ENCODE results near the gene ZNF700. TPM values are rescaled to one million over a fixed set of nuclear protein-coding genes. Genes with fewer than 3 reads are reported as not detected.

Gene ZNF700
- total and polyA plus RNA-seq, 2 donors (not counting 3 experiments of a cell fraction or from before 2014, with no cell fraction given): 2.3 to 7.9 TPM

GRCh38 chr19:11894851-11895250, 30.1 kb upstream of the ZNF700 start:
- DNase-seq (ENCODE audit: low read depth, low spot score) (no peak), FAIRE-seq (no peak)
- dilution Hi-C loops (cut with MboI; ENCODE audit: extremely low pct_ligation_motif_present, low sequenced_read_pairs): no loop called here
- BruUV-seq (replicated peaks): no TSS peak
- intact Hi-C loops (cut with micrococcal nuclease): no loop called here
- H3K27ac ChIP-seq (ENCODE audit: insufficient read depth, low read depth, low read length): no peak overlapping the region
- peaks cover under 1% of the 10 kb centered on the region for H3K9me3 ChIP-seq (replicated peaks; ENCODE audit: control insufficient read depth, insufficient read depth, low read length)
- H3K36me3 ChIP-seq (ENCODE audit: control insufficient read depth in 2 of 2, extremely low read depth in 1 of 2, insufficient read depth in 2 of 2, low read length in 2 of 2): no peaks in the 10 kb centered on the region
- no peaks in the 10 kb centered on the region for H4K20me1 ChIP-seq (replicated peaks; ENCODE audit: control insufficient read depth, extremely low read depth, insufficient read depth, low read length)
- CTCF ChIA-PET: no interaction called here
- H3K4me3 ChIP-seq (replicated peaks in 1 of 3; ENCODE audit: insufficient read depth in 1 of 3, low read depth in 1 of 3, low read length in 3 of 3): no peak overlapping the region
- H2AFZ ChIP-seq (ENCODE audit: low read depth, low read length): no peak overlapping the region
- H3K4me1 ChIP-seq (ENCODE audit: control insufficient read depth, extremely low read depth, insufficient read depth, low read length): no peaks in the 10 kb centered on the region
- TF ChIP-seq CTCF (IDR thresholded peaks at IDR 0.05; ENCODE audit: extremely low read depth in 1 of 2, insufficient read depth in 1 of 2, low read depth in 1 of 2, low read length in 2 of 2): no peak
- TF ChIP-seq JUN (IDR thresholded peaks at IDR 0.05; ENCODE audit: borderline replicate concordance, insufficient read depth, insufficient read length, low read depth): no peak
- TF ChIP-seq POLR2AphosphoS5 (IDR thresholded peaks at IDR 0.05; ENCODE audit: insufficient read depth, low read depth, low read length): no peak
- TF ChIP-seq POLR2A (IDR thresholded peaks at IDR 0.05; ENCODE audit: low read depth, low read length): no peak
- no peak for TF ChIP-seq FOS (IDR thresholded peaks at IDR 0.05; ENCODE audit: borderline replicate concordance, insufficient read depth, low read length)
- no peaks in the 10 kb centered on the region for H3K9me1 ChIP-seq (replicated peaks; ENCODE audit: control insufficient read depth, extremely low read depth, insufficient read depth, low read length)
- no peaks in the 10 kb centered on the region for H3K27me3 ChIP-seq (ENCODE audit: control insufficient read depth in 2 of 2, insufficient read depth in 2 of 2, low read length in 2 of 2)
- H3K79me2 ChIP-seq (ENCODE audit: control insufficient read depth, insufficient read depth, low read length): no peaks in the 10 kb centered on the region
- H3K4me2 ChIP-seq (ENCODE audit: insufficient read depth, low read length): no peak overlapping the region
- no peak overlapping the region for H3K9ac ChIP-seq (replicated peaks; ENCODE audit: extremely low read depth, insufficient read depth, low read length)
- POLR2A ChIA-PET: no interaction called here

- Histone ChIP-seq H3K9ac (replicated peaks; ENCODE audit: extremely low read depth, insufficient read depth, low read length) (no peak overlapping the region), H3K27ac (ENCODE audit: insufficient read depth, low read depth, low read length) (no peak overlapping the region), H3K4me3 (replicated peaks in 1 of 3; ENCODE audit: insufficient read depth in 1 of 3, low read depth in 1 of 3, low read length in 3 of 3) (no peak overlapping the region), H3K4me2 (ENCODE audit: insufficient read depth, low read length) (no peak overlapping the region), H3K4me1 (ENCODE audit: control insufficient read depth, extremely low read depth, insufficient read depth, low read length) (no peaks in the 10 kb centered on the region), H4K20me1 (replicated peaks; ENCODE audit: control insufficient read depth, extremely low read depth, insufficient read depth, low read length) (no peaks in the 10 kb centered on the region), H3K9me3 (replicated peaks; ENCODE audit: control insufficient read depth, insufficient read depth, low read length) (peaks cover 14% of the 10 kb centered on the region), H3K9me1 (replicated peaks; ENCODE audit: control insufficient read depth, extremely low read depth, insufficient read depth, low read length) (no peaks in the 10 kb centered on the region), H3K36me3 (ENCODE audit: control insufficient read depth in 2 of 2, extremely low read depth in 1 of 2, insufficient read depth in 2 of 2, low read length in 2 of 2) (no peaks in the 10 kb centered on the region), H3K79me2 (ENCODE audit: control insufficient read depth, insufficient read depth, low read length) (no peaks in the 10 kb centered on the region), H2AFZ (ENCODE audit: low read depth, low read length) (no peak overlapping the region), H3K27me3 (ENCODE audit: control insufficient read depth in 2 of 2, insufficient read depth in 2 of 2, low read length in 2 of 2) (no peaks in the 10 kb centered on the region)
- no peak for DNase-seq (ENCODE audit: low read depth, low spot score)
- TF ChIP-seq POLR2AphosphoS5 (IDR thresholded peaks at IDR 0.05; ENCODE audit: insufficient read depth, low read depth, low read length) (no peak), EZH2 (IDR thresholded peaks at IDR 0.05; ENCODE audit: borderline replicate concordance, low read depth, low read length, severe bottlenecking) (no peak), POLR2A (IDR thresholded peaks at IDR 0.05; ENCODE audit: low read depth, low read length) (no peak), JUN (IDR thresholded peaks at IDR 0.05; ENCODE audit: borderline replicate concordance, insufficient read depth, insufficient read length, low read depth) (no peak), MYC (IDR thresholded peaks at IDR 0.05; ENCODE audit: low read depth, low read length) (no peak), FOS (IDR thresholded peaks at IDR 0.05; ENCODE audit: borderline replicate concordance, insufficient read depth, low read length) (no peak), GATA2 (IDR thresholded peaks at IDR 0.05; ENCODE audit: insufficient read depth, insufficient read length, low read depth, low read length) (no peak), MAX (IDR thresholded peaks at IDR 0.05; ENCODE audit: insufficient read depth, insufficient read length) (no peak)
- dilution Hi-C loops (cut with MboI; ENCODE audit: extremely low pct_ligation_motif_present, low sequenced_read_pairs): no loop called here
- FAIRE-seq: no peak
- CTCF ChIA-PET: no interaction called here
- intact Hi-C loops (cut with micrococcal nuclease): no loop called here
- BruUV-seq (replicated peaks): no TSS peak
- POLR2A ChIA-PET: no interaction called here
These were observed 22.7 kb upstream of the ZNF700 start for GRCh38 chr19:11902228-11902627.

Measured in endothelial cell of umbilical vein (primary cell).